AG04450 (cell line): Measurements from ENCODE around the gene CLEC7A. TPM values are rescaled to one million over a fixed set of nuclear protein-coding genes. Genes with fewer than 3 reads are reported as not detected.

Experiments used
- CTCF ChIA-PET: fragments of 300-600, 350-600 bp; formaldehyde crosslinking; extraction: SDS; loops from one replicate; lab custom pipeline; 2022; ENCODE audit warnings: antibody characterized with exemption, inconsistent platforms; lab: Charles Lee
- POLR2A ChIA-PET: fragments of 350-600 bp; formaldehyde crosslinking; extraction: SDS; loops from one replicate; lab custom pipeline; 2021; ENCODE audit warnings: antibody characterized with exemption, inconsistent platforms; lab: Yijun Ruan, JAX
- DNase-seq: peaks from one replicate; pipeline ENCODE4 v3.0.0-alpha.2; 2011; ENCODE audit warnings: low read depth, low spot score
- H3K27ac ChIP-seq: one replicate; pipeline ENCODE4 v1.5.1; 2012; ENCODE audit warnings: low read depth, low read length, control low read depth
- H3K27me3 ChIP-seq: one replicate; pipeline ENCODE4 v1.6.0; 2012; ENCODE audit warnings: low read length; ENCODE audit not compliant: control insufficient read depth, insufficient read depth
- H3K4me3 ChIP-seq: 2 replicates; pipeline ENCODE4 v1.5.1; 2011; ENCODE audit warnings: mild to moderate bottlenecking, low read depth, low read length, control low read depth
- H3K9me3 ChIP-seq: 2 replicates; pipeline ENCODE4 v1.5.1; 2012; ENCODE audit warnings: low read length; ENCODE audit not compliant: control insufficient read depth, insufficient read depth
- polyA plus RNA-seq: library from polyadenylated mRNA; depleted of rRNA; stranded (reverse); fragments of >200 nt; gene quantifications from 2 replicates; pipeline ENCODE4 v1.2.3, GENCODE V29; 2011
- TF ChIP-seq, protein P1 (sequence below): IDR thresholded peaks from 2 replicates; pipeline ENCODE4 v1.5.1; 2011; ENCODE audit warnings: low read depth, low read length, control low read depth, inconsistent platforms

Gene CLEC7A
- polyA plus RNA-seq, 1 experiment = not detected

DNA sequence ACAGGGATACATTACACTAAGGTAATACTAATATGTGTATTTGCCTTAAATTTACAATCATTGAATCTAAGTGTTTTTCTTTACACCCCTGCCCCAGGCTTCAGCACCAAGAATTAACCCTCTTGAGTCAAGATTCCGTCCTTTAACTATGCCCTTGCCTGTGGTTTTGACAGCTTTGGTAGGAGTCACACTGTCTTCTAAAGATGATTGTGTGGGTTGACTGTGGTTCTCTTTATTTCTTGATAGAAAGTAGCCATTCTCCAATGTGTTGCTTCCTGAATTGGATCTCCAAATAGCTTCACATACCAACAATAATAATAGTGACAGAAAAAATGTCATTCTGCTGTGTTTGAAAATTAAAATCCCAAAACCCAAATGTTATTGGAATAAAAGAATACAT, 3.6 kb downstream of the CLEC7A start:
- CTCF ChIA-PET = interaction anchor here (3.8 kb wide), 1 partner anchor 26 kb away, joined by 13 read pairs; no protein-coding TSS in a partner anchor
- Histone ChIP-seq H3K27me3 (no peaks in the 10 kb centered on the region), H3K4me3 (no peak overlapping the region), H3K9me3 (no peaks in the 10 kb centered on the region), H3K27ac (no peak overlapping the region)
- TF ChIP-seq, protein P1, sequence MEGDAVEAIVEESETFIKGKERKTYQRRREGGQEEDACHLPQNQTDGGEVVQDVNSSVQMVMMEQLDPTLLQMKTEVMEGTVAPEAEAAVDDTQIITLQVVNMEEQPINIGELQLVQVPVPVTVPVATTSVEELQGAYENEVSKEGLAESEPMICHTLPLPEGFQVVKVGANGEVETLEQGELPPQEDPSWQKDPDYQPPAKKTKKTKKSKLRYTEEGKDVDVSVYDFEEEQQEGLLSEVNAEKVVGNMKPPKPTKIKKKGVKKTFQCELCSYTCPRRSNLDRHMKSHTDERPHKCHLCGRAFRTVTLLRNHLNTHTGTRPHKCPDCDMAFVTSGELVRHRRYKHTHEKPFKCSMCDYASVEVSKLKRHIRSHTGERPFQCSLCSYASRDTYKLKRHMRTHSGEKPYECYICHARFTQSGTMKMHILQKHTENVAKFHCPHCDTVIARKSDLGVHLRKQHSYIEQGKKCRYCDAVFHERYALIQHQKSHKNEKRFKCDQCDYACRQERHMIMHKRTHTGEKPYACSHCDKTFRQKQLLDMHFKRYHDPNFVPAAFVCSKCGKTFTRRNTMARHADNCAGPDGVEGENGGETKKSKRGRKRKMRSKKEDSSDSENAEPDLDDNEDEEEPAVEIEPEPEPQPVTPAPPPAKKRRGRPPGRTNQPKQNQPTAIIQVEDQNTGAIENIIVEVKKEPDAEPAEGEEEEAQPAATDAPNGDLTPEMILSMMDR = no peak
- DNase-seq = no peak
- POLR2A ChIA-PET = no interaction called here

GRCh38 chr12:10122689-10123088, 7.3 kb downstream of the CLEC7A start:
- Histone ChIP-seq H3K9me3 (no peaks in the 10 kb centered on the region), H3K27me3 (no peaks in the 10 kb centered on the region), H3K27ac (no peak overlapping the region), H3K4me3 (no peak overlapping the region)
- CTCF ChIA-PET = no interaction called here
- TF ChIP-seq, protein P1 = no peak
- POLR2A ChIA-PET = no interaction called here
- DNase-seq = no peak

DNA sequence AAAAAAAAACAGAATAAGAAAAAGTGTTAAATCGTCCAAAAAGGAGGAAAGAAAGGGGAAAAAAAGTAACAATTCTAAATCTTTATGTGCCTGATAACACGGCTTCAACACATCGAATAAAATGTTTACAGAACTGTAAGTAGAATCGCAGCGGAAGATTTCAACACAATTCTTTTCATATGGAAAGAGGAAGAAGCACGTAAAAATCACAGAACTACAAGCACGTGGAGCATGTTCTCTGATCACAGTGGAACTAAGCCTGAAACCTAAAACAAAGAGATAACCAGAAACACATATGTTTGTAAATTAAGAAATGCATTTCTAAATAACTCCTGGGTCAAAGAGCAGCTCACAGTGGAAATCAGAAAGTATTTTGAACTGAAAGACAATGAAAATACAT, 8.7 kb downstream of the CLEC7A start:
- H3K4me3 ChIP-seq = no peak overlapping the region
- H3K9me3 ChIP-seq = no peaks in the 10 kb centered on the region
- ChIA-PET CTCF (no interaction called here), POLR2A (no interaction called here)
- TF ChIP-seq, protein P1 = no peak
- DNase-seq = no peak
- no peaks in the 10 kb centered on the region for H3K27me3 ChIP-seq
- no peak overlapping the region for H3K27ac ChIP-seq

GRCh38 chr12:10119066-10119465, 10.9 kb downstream of the CLEC7A start:
- no peak overlapping the region for H3K4me3 ChIP-seq
- DNase-seq = no peak
- no peaks in the 10 kb centered on the region for H3K27me3 ChIP-seq
- POLR2A ChIA-PET = no interaction called here
- no peaks in the 10 kb centered on the region; the same call in 1 of the 2 replicates for H3K9me3 ChIP-seq
- TF ChIP-seq, protein P1 = no peak
- no peak overlapping the region for H3K27ac ChIP-seq
- CTCF ChIA-PET = interaction anchor here (0.6 kb wide), 1 partner anchor 38 kb away, joined by 3 read pairs; no protein-coding TSS in a partner anchor

DNA sequence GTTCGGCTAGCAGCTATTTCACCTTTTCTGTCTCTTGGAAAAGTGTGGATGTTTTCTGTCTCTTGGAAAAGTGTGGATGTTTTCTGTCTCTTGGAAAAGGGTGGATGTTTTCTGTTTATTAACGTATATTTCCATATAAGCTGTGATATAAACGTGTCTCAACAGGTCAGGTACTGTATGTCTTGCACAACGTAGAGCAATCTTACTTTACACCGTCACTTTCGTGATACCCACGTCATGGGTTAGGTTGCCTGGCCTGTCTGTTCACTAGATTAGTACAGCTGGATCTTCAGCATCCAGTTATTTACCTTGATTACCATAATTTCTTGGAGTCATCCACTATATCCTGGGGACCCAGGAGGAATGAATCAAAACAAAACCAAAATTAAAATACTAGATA, 14.1 kb downstream of the CLEC7A start:
- ChIA-PET CTCF (interaction anchor here (0.8 to 1.0 kb wide), 2 partner anchors 25 to 365 kb away, joined by 3 to 4 read pairs; no protein-coding TSS in a partner anchor), POLR2A (no interaction called here)
- H3K27ac ChIP-seq = no peak overlapping the region
- no peaks in the 10 kb centered on the region for H3K27me3 ChIP-seq
- H3K4me3 ChIP-seq = no peak overlapping the region
- TF ChIP-seq, protein P1 = no peak
- peaks cover 5% of the 10 kb centered on the region for H3K9me3 ChIP-seq
- DNase-seq = no peak
